RPMI7951 (cell line): Measurements from ENCODE around the gene DMKN. TPM values are rescaled to one million over a fixed set of nuclear protein-coding genes. Genes with fewer than 3 reads are reported as not detected.
"Not testable (repeated sequence)": the region's sequence is repeated elsewhere in the genome, so short reads cannot be mapped to it uniquely, and the experiment has no call there.

Experiments used
- DNase-seq: peaks from one replicate; pipeline ENCODE4 v3.0.0-alpha.2; 2012; ENCODE audit warnings: low read depth
- total RNA-seq: library from RNA; depleted of rRNA; stranded (reverse); fragments of >200 nt; shearing (Covaris generic); gene quantifications from 2 replicates; pipeline ENCODE4 v1.2.3, GENCODE V29; 2014; rRNA removed

DMKN gene
- total RNA-seq, 1 experiment from 2014 or later, result not detected

DNA sequence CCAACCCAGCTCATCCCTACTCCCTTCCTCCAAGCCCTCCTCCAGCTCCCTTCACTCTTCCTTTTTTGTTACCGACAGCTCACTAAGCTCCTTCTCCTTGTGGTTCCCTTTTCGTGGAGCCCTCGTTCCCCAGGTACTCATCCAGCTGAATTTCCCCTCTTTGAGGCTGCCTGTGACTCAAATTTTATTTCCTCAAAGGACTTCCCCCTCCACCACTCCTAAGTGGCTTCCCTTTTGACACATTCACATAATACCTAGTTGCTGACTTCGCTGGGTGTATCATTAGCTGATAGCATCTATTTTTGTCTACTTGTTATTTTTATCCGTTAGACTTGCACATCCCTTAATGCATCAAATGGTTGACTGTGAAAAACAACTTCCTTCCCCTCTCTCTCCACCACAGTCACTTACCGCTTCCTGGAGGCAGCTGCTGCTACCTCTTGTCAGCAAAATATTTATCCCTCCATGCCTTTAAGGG, 50.9 kb downstream of the DMKN start:
- no peak for DNase-seq

- DNase-seq, result not testable (repeated sequence)
Measured at GRCh38 chr19:35461788-35462187, 51.7 kb downstream of the DMKN start.

GRCh38 chr19:35461060-35461459, 52.4 kb downstream of the DMKN start:
- DNase-seq, result no peak

GRCh38 chr19:35460608-35461007, 52.8 kb downstream of the DMKN start:
- DNase-seq, result no peak

GRCh38 chr19:35459414-35460082, 53.9 kb downstream of the DMKN start:
- no peak for DNase-seq

DNA sequence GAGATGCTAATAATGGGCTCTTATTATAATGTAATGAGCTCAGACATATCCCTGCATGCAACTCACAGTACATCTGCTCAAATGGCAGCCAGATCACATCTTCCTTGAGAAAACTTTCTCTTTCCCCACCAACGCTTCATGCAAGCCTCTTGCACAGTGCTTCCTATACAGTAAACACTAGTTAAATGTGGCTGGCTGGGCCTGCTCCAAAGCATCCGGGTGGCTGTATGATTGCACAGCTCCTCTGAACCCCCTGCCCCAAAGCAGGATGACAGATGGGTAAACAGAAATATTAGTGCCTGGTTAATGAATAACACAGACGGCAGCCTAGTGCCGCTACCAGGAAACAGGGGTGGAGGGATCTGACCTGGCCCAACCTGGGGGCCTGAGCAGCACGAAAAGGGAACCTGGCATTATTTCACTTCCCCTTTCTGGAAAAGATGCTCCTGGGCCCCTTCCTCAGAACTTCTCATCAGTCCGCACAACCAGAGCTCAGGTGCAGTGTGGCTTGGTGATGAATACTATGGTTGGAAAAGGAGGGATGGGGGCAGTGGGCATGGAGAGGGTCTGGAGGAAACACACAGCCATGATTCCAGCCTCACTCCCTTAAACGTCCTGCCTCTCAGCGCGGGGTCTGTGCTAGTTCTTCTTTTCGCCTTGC, 54.6 kb downstream of the DMKN start:
- DNase-seq, result no peak

- no peak for DNase-seq
Measured at GRCh38 chr19:35458192-35458591, 55.3 kb downstream of the DMKN start.

- DNase-seq, result no peak
Measured at GRCh38 chr19:35457173-35457572, 56.3 kb downstream of the DMKN start.

GRCh38 chr19:35455616-35456201, 57.7 kb downstream of the DMKN start:
- DNase-seq, result no peak

DNA sequence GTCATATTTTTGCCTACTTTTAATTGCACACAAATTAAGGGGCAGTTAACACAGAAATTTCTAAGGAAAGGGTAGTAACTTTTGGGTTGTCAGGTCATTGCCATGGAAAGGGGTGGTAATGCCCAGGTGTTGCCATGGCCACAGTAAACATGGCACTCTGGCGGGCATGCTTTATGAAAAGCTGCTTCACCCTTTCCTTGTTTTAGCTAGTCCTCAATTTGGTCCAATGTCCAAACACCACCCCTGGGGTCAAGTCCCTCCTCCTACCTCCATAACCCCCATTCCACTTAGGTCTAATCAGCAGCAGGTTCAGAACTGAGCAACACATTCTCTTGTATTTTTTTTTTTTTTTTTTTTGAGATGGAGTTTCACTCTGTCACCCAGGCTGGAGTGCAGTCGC, 58.8 kb downstream of the DMKN start:
- DNase-seq, result no peak

DNA sequence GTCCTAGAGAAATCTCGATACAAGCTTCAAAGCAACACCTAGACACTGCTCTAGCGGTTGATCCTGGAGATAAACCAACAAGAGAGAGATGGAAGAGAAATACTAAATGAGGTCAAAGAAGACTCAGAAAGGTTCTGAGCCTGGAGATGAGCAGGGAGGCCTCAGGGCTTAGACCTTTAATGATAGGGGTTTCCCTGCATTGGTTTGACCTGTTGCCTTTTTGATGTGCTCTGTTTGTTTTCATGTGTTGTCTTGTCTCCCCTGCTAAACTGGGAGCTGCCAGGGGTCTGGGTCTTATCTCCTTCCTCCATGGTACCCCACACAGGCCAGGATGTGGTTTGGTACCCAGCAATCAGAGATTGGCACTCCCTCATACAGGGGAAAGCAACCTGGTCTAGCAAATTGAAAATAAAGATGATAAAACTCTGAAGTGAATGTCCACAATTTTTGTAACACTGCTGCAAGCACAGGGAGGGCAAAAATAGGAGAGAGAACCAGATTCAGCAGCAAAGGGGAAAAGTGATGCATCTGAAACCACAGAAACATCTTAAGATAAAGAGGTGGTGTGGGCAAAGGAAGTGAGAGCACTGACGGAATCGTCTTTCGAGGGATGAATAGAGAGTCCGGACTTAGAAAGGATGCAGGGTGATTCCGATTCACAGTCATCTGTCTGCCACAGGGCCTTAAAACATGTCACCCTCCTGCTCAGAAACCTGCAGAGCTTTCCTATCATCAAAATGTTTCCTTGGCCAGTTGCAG, 61.9 kb downstream of the DMKN start:
- DNase-seq, result no peak

- DNase-seq, result no peak
Measured at GRCh38 chr19:35449359-35450043, 63.9 kb downstream of the DMKN start.

DNA sequence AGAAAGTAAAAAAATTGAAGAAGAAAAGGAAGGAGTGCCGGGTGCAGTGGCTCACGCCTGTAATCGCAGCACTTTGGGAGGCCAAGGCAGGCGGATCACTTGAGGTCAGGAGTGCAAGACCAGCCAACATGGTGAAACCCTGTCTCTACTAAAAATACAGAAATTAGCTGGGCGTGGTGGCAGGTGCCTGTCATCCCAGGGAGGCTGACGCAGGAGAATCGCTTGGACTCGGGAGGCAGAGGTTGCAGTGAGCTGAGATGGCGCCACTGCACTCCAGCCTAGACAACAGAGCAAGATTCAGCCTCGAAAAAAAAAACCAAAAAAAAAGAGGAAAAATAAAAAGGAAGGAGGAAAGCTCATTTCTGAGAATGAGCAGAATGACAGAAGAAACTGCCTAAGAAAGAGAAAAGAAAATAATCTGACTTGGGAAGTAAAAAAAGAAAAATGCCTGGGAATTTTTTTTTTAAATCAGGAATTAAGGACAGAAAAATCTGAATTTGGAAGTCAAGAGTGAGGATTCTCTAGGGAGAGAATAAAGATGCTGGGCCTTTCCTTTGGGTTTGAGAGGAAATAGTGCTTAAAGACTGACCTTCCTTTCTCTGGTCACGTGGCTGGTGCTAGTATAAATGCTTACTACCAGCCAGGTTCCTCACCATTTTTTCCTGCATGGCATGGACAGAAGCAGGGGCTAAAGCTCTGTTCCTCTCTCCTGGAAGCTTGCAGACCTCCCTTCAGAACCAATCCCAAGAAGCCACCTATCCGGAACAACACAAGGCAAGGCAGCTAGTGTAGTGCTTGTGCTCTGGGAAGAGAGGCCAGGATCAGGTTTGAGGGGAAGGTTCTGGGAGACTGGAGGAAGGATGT, 65.6 kb downstream of the DMKN start, which contains the start of gene FFAR2:
Gene FFAR2, plus strand, starts transcription at position 652 of the 864 bp plus-strand sequence. CDS start 1,458 bp downstream, outside the sequence.
- no peak for DNase-seq

Other genes with a start within 250 kb of the DMKN start
- 33.9 and 37.4 TPM in 2 replicates for gene USF2, start 244.7 kb downstream of the DMKN start, total RNA-seq
- not detected in 2 replicates for gene HAMP, start 231.1 kb downstream of the DMKN start, total RNA-seq
- gene MAG, start 221.5 kb downstream of the DMKN start, total RNA-seq, result not detected in 2 replicates
- gene CD22, start 184.5 kb downstream of the DMKN start, total RNA-seq, result 0.20 and 0.24 TPM in 2 replicates
- not detected in 2 replicates for gene FFAR1, start 165.7 kb downstream of the DMKN start, total RNA-seq
- gene FFAR3, start 155.2 kb downstream of the DMKN start, total RNA-seq, result not detected in 2 replicates
- gene GPR42, start 142.6 kb downstream of the DMKN start, total RNA-seq, result not detected in 2 replicates
- gene FFAR2, start 65.4 kb downstream of the DMKN start, total RNA-seq, result not detected in 2 replicates
- gene KRTDAP, start 23.2 kb downstream of the DMKN start, total RNA-seq, result not detected in 2 replicates
- gene SBSN, start 14.7 kb upstream of the DMKN start, total RNA-seq, result not detected in 2 replicates
- gene GAPDHS, start 19.8 kb upstream of the DMKN start, total RNA-seq, result 0.20 TPM in 1 of 2 replicates, not detected in the other
- gene TMEM147, start 32.0 kb upstream of the DMKN start, total RNA-seq, result 133 and 153 TPM in 2 replicates
- 0.12 TPM in 1 of 2 replicates, not detected in the other for gene ATP4A, start 50.0 kb upstream of the DMKN start, total RNA-seq
- gene PMIS2, start 72.5 kb upstream of the DMKN start, total RNA-seq, result not detected in 2 replicates
- 9.7 and 9.8 TPM in 2 replicates for gene HAUS5, start 99.1 kb upstream of the DMKN start, total RNA-seq
- gene RBM42, start 115.4 kb upstream of the DMKN start, total RNA-seq, result 90.8 and 103 TPM in 2 replicates
- 0.39 and 1.1 TPM in 2 replicates for gene ETV2, start 128.1 kb upstream of the DMKN start, total RNA-seq
- gene COX6B1, start 134.7 kb upstream of the DMKN start, total RNA-seq, result 619 and 745 TPM in 2 replicates
- gene UPK1A, start 152.9 kb upstream of the DMKN start, total RNA-seq, result 0.29 TPM in 1 of 2 replicates, not detected in the other
- gene ZBTB32, start 190.9 kb upstream of the DMKN start, total RNA-seq, result not detected in 2 replicates
- 6.8 and 7.4 TPM in 2 replicates for gene KMT2B, start 204.4 kb upstream of the DMKN start, total RNA-seq
- 4.2 and 6.8 TPM in 2 replicates for gene IGFLR1, start 228.8 kb upstream of the DMKN start, total RNA-seq
- gene U2AF1L4, start 231.8 kb upstream of the DMKN start, total RNA-seq, result 9.4 and 20.5 TPM in 2 replicates
- gene PSENEN, start 232.0 kb upstream of the DMKN start, total RNA-seq, result 130 and 159 TPM in 2 replicates
- 22.0 and 22.3 TPM in 2 replicates for gene LIN37, start 234.9 kb upstream of the DMKN start, total RNA-seq
- gene HSPB6, start 243.4 kb upstream of the DMKN start, total RNA-seq, result 0.10 TPM in 1 of 2 replicates, not detected in the other
- gene PROSER3, start 244.5 kb upstream of the DMKN start, total RNA-seq, result 8.4 and 10.7 TPM in 2 replicates